DMS153 treated with DMSO at 0.1 percent for 48 hours (cell line): ENCODE data around the gene PICK1.

Source experiments
- DNase-seq: peaks from one replicate; lab custom pipeline; 2025; ENCODE audit not compliant: unreplicated experiment; lab: John Stamatoyannopoulos, UW

Gene PICK1

DNA sequence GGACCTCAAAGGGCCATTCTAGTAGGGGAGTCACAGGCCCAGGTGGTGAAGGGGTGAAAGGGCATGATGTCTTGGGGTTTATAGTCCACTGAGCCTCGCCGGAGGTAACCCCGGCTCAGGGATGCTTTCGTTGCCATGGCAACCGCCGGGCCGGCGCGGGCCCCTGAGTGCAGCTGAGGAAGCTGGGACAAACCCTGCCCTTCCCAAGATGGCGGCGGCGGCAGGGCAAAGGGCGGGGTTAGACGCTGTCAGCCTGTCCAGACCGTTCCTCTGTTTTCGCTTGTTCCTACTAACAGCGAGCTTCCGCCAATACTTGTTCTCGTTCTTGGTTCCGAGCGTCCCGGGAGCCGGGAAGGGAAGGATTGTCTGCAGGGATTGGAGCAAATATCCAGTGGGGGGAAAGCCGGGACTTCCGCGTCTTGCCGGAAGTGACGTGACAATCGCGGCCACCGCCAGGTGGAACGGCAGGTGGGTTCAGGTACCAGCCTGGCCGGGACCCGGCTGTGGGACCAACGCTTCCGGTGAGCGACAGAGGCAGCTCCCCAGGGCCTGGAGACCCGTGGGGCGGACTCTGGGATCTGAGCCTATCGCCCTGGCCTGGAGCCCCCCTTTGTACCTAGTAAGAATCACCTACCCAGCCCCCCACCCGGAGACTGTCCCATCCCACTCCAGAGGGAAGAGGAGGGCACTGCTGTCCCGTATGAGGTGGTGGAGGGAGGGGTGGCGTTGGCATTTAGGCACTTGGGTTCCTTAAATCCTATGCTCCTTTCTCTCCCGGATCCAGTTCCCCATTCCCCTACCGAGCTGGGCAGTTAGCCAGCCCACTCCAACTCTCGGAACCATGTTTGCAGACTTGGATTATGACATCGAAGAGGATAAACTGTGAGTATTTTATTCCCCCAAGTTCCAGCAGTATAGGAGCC is at the start of gene PICK1:
PICK1 (plus strand) TSS at position 436 of the 923 bp plus-strand sequence; CDS start at position 842, 406 bp downstream.
- DNase-seq: peak; percentile 79

- DNase-seq: no peak
Observed at GRCh38 chr22:38009000-38009806, 48.0 kb upstream of the PICK1 start.

GRCh38 chr22:38012604-38013072 is 44.6 kb upstream of the PICK1 start:
- no peak for DNase-seq

- no peak for DNase-seq
Observed at GRCh38 chr22:38014083-38014482, 43.1 kb upstream of the PICK1 start.

- DNase-seq: peak; percentile 40
Observed at GRCh38 chr22:38016182-38017151, 40.7 kb upstream of the PICK1 start.

DNA sequence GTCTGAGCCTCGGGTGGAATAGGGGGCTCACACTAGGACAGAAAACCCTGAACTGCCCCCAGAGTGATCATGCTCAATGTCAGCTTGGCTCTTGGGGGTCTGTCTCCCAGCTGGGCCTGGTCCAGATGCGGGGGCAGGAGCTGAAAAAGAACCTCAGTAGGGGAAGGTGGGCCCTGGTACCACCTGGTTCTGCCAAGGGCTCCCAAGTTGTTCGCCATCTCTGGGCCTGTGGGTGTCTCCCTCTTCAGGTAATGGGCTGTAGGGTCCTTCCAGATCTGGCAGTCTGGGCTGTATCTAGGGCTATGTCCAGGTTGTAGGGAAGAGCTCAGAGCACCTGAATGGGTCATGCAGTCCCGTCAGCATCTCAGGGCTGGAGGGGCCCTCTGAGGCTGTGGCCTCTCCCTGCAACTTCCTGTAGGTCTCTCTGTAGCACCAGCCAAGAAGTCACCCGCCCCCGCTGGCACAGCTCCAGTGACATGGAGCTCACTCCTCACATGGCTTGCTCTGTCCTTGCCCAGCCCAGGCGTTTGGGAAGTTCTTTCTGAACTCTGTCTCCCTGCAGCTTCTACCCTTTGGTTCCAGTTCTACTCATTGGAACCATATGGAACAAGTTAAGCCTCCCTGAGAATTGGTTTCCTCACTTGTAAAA is 39.8 kb upstream of the PICK1 start:
- DNase-seq: peak; percentile 31

DNA sequence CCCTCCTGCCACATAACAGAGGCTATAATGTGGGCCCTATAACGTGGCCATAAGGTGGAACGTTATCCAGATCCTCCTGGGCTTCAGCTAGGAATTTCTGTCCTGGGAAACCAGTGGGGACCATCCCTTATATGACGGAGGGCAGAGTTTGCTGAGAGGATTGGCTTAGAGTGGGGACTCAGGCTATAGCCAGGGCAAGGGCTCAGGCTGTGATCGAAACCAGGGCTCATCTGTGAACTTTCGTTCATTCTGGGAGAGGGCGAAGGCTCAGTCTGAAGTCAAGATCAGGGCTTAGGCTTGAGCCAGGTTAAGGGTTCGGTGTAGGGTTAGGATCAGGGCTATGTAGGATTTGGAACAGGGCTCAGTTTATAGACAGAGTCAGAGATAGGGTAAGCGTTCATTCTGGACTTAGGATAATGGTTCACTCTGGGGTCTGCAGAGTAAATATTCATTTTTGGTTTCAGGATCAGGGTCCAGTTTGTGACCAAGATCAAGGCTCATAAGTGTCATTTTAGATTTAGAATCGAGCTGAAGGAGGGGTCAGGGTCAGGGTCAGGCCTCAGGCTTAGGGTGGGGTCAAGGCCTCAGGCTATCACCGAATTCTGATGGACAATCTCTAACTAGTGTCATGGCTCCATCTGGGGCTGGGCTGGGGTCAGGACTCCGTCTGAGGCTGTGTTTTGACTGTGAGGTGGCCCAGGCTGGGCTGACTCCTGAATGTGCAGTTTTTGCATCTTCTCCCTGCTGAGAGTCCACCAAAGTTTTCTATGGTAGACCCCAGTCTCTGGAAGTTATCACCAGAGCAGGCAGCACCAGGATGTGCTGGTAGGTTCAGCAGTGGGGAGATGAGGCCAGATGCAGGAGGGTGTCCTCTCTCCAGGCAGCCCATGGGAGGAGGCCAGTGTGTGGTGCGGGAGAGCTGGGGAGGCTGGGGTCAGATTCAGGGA is 39.0 kb upstream of the PICK1 start:
- no peak for DNase-seq

DNA sequence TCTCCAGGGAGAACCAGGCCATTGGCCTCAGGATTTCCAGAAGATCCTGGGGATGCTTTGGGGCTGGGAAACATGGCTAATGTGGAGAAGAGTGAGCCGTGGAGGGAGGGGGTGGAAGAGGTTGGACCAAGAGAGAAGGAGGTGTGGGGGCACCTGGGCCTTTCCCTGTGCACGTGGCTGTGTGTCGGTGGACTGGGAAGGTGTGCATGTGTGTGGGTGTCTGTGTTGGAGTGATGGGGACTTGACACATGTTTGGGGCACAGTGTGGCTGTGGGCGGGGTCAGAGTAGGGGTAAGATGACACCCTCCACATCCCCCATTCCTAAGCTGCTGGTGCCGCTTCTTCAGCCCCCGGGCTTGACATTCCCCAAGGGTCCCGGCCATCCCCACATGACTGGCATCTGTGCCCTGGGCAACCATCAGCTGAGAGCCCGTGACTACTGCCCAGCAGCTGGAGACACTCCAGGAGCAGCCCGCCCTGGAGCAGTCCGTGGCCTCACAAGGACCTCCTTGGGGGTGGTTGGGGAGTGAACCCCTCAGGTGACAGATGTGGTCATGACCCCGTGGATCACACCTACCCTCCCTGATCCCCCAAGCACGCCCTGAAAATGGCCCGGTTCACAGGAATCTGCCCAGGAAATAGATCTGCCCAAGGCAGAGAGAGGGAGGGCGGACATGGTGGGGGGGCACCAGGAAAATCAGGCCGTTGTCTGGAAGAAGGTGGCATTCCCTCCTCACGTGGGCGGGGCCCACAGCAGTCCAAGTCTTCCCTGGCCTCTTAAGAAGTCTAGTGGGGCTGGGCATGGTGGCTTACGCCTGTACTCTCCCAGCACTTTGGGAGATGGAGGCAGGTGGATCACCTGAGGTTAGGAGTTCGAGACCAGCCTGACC is 38.0 kb upstream of the PICK1 start:
- no peak for DNase-seq

GRCh38 chr22:38021206-38021605 is 36.0 kb upstream of the PICK1 start:
- no peak for DNase-seq

- no peak for DNase-seq
Observed at GRCh38 chr22:38023045-38023444, 34.2 kb upstream of the PICK1 start.

- no peak for DNase-seq
Observed at GRCh38 chr22:38025514-38025913, 31.7 kb upstream of the PICK1 start.

GRCh38 chr22:38026130-38027111 is 30.8 kb upstream of the PICK1 start:
- no peak for DNase-seq

GRCh38 chr22:38027487-38027886 is 29.7 kb upstream of the PICK1 start:
- no peak for DNase-seq

GRCh38 chr22:38028344-38029130 is 28.7 kb upstream of the PICK1 start:
- DNase-seq: no peak

DNA sequence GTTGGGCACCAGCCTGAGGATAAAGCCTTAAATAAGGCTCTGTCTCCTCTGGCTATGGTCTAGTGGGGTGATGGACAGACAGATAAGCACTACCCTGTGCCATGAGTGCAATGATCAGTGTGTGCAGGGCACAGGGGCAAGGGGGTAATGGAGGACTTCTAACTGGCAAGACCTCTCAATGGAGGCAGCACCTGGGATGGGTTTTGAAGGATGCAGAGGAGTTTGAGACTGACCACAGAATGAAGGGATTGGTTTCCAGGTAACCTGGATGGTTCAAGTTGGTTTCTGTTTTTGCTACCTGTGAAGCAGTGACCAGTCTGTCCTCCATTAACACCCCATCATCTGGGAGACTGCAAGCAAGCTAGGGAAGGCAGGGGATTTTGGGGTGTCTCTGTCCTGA is 27.8 kb upstream of the PICK1 start:
- no peak for DNase-seq

- no peak for DNase-seq
Observed at GRCh38 chr22:38029901-38030300, 27.3 kb upstream of the PICK1 start.
